GM21717 (cell line): ENCODE data around the gene FOXN3.

ENCODE experiments used
- ATAC-seq: cut with Tn5 transposase; IDR thresholded peaks from one replicate; pipeline ENCODE4 v1.9.1; 2021; ENCODE audit warnings: mild to moderate bottlenecking, moderate library complexity; ENCODE audit not compliant: unreplicated experiment

Gene FOXN3

DNA sequence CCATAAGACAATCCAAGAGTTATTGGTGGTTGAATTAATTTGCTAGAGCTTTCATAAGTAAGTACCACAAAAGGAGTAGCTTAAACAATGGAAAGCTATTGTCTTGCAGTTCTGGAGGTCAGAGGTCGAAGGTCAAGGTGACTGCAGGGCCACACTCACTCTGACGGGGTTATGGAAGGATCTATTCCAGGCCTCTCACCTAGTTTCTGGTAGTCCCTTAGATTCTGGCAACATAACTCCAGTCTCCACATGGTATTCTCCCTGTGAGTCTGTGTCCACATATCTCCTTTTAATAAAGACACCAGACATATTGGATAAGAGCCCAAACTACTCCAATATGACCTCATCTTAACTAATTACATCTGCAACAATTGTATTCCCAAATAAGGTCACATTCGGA is 273.4 kb downstream of the FOXN3 start:
- no peak for ATAC-seq

DNA sequence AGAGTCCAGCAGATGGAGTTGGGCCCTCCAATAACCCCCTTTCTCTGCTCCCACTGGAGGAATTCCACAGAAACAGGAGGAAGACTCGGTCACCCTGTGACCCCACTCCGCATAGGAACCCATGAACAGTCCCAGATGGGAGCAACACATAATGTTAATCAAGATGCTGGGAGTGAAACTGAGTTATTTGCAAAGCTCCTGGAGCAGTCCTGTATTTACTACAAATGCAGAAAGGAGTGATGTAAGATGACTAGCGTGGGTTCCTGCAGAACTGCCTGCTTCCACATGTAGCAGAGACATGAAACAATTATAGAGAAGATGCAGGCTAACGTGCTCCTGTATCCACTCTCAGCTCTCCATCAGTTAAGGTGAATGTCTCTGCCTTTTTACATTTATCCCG is 274.7 kb downstream of the FOXN3 start:
- no peak for ATAC-seq

- ATAC-seq, result no peak
These were observed 275.2 kb downstream of the FOXN3 start for GRCh38 chr14:89141862-89142261.

- no peak for ATAC-seq
These were observed 276.7 kb downstream of the FOXN3 start for GRCh38 chr14:89140326-89140725.

DNA sequence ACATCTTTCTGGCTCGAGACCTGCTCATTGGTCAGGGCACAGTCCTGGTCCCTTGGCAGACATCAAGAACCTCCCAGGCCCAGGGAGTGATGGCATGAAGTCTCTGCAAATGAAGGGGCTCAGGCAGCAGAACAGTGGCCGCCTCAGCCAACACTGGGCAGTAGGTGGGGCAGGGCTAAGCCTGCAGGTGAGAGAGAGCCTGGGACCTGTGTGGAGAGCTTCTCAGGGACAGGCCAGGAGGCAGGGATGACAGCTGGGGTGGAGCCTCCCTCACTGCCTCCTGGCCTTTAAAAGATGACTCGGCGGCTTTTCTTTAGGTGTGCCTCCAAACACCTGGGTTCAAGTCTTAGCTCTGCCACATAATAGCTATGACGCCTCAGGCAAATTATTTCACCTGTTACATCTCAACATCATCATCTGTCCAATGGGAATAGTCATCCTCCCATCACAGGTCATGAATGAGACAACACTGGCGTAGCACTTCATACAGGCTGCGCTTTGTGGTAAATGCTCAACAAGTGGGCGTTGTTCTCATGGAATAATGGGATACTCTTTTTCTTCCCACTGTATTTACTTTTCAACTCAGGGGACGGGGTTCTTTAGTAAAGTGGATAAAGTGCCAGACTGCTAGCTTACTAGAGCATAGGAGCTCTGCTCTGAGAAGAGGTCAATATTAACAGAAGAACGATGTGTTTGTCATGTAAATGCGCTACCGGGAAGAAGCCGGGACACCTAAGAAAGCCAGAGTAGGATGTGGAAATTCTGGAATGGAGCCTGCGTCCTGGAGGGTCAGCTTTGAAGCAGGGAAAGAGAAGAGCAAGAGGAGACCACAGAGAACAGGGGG is 277.4 kb downstream of the FOXN3 start:
- no peak for ATAC-seq

GRCh38 chr14:89138846-89139245 is 278.2 kb downstream of the FOXN3 start:
- no peak for ATAC-seq

DNA sequence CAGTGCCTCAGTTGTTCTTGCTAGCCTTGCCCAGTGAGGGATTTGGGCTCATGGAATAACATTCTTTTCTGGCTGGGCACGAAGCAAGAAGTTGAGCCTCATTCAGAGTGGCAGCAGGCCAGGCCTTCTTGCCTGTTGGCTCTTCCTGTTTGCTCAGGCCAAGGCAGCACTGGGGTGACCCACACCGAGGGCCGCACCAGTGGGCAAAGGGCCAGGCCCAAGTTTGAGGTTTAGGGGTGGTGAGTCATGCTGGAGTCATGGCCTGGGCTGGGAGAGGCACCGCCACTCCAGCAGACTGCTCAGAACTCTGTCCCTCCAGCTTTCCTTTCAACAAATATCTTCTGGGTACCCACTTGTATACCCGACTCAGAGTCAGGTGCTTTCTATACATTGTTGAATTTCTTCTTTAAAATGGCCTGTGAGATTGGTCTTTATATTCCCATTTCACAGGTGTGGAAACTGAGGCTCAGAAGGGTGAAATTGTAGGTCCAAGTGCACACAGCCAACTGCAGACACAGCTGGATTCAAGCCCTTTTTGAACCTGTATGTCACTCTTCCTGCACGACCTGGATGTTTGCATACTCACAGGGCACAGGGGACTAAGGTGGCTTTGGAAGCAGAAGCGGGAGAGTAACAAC is 279.4 kb downstream of the FOXN3 start:
- ATAC-seq, result no peak

DNA sequence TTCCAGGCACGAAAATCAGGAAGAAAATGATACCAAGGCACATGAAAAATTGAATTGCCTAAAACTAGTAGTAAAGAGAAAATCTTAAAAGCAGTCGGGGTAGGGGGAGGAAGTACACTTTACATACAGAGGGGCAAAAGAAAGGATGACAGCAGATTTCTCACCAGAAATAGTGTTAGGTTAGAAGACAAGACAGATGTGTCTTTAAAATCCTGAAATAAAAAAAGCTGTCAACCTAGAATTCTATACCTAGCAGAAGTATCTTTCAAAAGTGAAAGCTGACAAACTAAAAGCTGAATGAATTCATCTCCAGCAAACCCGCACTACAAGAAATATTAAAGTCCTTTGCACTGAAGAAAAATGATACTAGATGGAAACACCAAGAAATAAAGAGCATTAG is 280.4 kb downstream of the FOXN3 start:
- ATAC-seq, result no peak

DNA sequence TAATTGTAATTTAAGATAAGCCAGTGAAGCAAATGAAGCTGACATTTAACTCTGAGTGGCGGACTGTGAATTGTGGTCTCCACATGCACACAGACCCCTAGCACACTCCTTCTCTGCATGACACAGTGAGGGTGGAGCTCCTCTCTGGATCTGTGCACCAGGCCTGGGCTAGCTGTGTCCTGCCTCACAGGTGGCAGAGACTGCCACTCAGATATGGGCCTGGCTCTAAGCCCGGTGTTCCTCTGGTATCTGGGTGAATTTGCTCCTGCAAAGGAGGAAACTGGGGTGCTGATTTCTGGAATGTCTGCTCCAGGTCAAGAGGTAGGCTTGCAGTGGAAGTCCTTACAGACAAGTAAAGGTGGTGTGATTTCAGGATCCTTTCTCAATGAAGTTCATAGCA is 282.4 kb downstream of the FOXN3 start:
- no peak for ATAC-seq

DNA sequence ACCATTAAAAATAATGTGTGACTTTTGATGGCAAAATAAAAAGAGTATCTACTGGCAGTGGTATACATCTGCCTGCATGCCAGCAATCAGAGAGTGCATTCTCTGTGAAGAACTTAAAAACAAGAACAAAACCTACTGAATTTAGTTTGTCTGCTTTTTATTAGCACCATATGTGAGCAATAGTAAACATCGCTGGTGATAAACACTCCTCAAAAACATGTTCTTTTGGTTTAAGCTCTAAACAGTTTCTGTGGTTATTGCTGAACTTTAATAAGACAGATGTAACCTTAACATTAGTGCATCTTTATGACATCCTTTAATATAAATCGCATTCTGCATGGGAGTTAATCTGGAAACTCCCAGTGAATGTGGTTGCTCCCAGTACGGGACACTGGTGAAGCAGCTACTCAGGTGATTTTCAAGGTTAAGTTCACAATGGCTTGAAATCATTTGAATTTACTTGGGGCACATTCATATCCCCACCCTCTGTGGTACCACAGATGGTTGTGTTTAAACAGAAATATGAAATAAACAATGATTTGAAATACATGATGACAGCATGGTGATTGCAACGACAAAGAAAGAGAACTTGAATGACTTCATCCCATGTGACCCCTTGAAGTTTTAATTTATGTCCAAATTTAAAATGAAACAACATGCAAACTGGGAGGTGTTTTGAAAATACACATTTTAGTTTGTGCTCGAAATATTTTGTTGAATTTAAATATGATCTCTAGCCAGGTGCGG is 285.9 kb downstream of the FOXN3 start:
- no peak for ATAC-seq

DNA sequence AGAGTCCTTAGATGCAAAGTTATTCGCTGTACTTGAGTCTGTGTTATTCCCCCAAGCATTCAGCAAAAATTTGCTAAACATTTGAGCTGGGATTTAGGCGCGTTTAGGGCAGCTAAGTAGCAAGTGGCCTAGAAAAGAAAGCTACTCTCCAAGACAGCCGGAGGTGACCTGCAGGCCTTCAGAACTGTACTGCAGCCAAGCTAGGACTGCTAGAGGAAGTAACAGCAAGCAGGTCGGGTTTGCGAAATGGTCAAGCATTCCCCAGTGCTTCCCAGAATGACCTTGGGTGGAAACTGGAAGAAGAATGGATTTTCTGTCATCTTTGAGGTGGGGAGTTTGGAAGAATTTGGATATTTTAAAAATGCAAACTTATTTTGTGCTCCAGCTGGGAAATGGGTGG is 287.5 kb downstream of the FOXN3 start:
- ATAC-seq, result no peak

DNA sequence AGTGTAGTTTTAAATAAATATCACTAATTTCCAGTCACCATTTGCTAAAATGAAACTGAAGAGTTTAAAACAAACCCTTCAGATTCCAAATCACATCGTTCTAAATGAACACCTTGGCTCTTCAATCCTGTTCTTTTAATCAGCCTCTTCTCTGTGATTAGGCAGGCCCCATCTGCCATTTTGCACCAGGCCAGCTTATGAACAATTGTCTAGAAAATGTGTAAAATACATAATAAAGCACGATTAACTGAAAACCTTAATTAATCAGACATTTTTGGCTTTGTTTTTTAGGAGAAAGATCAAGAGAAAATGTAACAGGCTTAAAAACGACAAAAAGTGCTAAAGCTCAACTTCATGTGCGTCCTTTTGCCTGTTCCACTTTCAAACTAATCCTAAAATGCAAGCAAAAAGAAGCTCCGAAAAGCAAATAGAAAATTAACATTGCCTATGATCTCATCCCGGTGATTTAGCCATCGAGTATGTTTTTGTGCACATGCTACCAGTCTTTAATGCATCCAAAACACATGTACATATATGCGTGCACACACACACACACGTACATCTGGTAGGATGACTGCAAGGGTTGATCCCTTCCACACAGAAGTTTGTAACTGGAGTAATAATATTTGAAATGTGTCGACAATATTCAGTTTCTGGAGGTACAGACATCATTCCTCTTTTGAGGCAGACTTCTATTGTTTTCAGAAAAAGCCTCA is 288.6 kb downstream of the FOXN3 start:
- ATAC-seq, result no peak

GRCh38 chr14:89126461-89126860 is 290.6 kb downstream of the FOXN3 start:
- no peak for ATAC-seq

- ATAC-seq, result no peak
These were observed 291.8 kb downstream of the FOXN3 start for GRCh38 chr14:89125216-89125615.

GRCh38 chr14:89123851-89124250 is 293.2 kb downstream of the FOXN3 start:
- ATAC-seq, result no peak

GRCh38 chr14:89123215-89123614 is 293.8 kb downstream of the FOXN3 start:
- ATAC-seq, result no peak

GRCh38 chr14:89121968-89122620 is 294.9 kb downstream of the FOXN3 start:
- ATAC-seq, result no peak

- ATAC-seq, result no peak
These were observed 300.0 kb downstream of the FOXN3 start for GRCh38 chr14:89117012-89117411.

DNA sequence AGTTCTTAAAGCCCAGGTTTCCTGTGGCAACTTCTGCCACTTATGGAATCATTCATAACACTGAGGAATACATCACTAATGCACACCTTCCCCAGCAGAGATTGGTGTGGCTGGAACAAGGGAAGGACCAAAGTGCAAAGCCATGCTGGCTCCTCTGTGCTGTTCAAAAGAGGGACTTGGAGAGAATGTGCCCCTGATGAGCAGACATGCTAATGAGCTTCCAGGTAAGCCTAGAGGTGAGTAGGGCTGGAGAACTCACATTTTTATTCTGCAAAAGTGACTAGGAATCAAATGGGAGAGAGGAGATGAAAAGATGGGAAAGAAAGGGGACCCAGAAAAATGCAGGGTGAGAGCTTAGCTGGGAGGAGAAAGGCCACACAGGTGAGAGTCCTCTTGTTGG is 302.9 kb downstream of the FOXN3 start:
- ATAC-seq, result no peak

- no peak for ATAC-seq
These were observed 304.3 kb downstream of the FOXN3 start for GRCh38 chr14:89112720-89113119.
